Keratinocyte (primary cell): ENCODE measurements around the gene CSNK2A2. TPM values are rescaled to one million over a fixed set of nuclear protein-coding genes. Genes with fewer than 3 reads are reported as not detected.

Experiments used
- DNase-seq: peaks from one replicate; pipeline ENCODE4 v3.0.0-alpha.2; 2011; ENCODE audit warnings: low read depth, missing footprints, low spot score
- FAIRE-seq: peaks from 2 replicates; lab custom pipeline; 2011; peaks lifted over from hg19 to GRCh38; lab: Jason Lieb, UNC
- H2AFZ ChIP-seq: 2 replicates; pipeline ENCODE4 v1.6.0; 2012; ENCODE audit warnings: low read length, control low read depth, inconsistent platforms; ENCODE audit not compliant: control insufficient read depth
- H3K27ac ChIP-seq: 2 replicates; pipeline ENCODE4 v1.5.1; 2011; ENCODE audit warnings: low read length; ENCODE audit not compliant: control insufficient read depth, insufficient read depth
- H3K27me3 ChIP-seq: 3 replicates; pipeline ENCODE4 v1.6.0; 2011; ENCODE audit warnings: low read length; ENCODE audit not compliant: control insufficient read depth, insufficient read depth; ENCODE audit errors: extremely low read depth
- H3K36me3 ChIP-seq, 2 experiments: 2 replicates in 1 of 2; 3 replicates in 1 of 2; pipeline ENCODE4 v1.5.1; 2011; ENCODE audit warnings: low read length in 2 of 2, mild to moderate bottlenecking in 1 of 2; ENCODE audit not compliant: control insufficient read depth in 2 of 2, insufficient read depth in 2 of 2; ENCODE audit errors: extremely low read depth in 1 of 2
- H3K4me1 ChIP-seq: 3 replicates; pipeline ENCODE4 v1.5.1; 2011; ENCODE audit warnings: low read length; ENCODE audit not compliant: control insufficient read depth, insufficient read depth; ENCODE audit errors: extremely low read depth
- H3K4me2 ChIP-seq: 3 replicates; pipeline ENCODE4 v1.6.0; 2011; ENCODE audit warnings: low read depth, low read length; ENCODE audit not compliant: control insufficient read depth, insufficient read depth; ENCODE audit errors: extremely low read depth
- H3K4me3 ChIP-seq, 3 experiments: fragments of 200-600 bp in 1 of 3; sonication (generic) in 1 of 3; 2 replicates in 2 of 3; 3 replicates in 1 of 3; pipeline ENCODE4 v1.5.1; 2011 to 2016; ENCODE audit warnings: low read length in 3 of 3, mild to moderate bottlenecking in 3 of 3, control low read depth in 2 of 3, inconsistent platforms in 1 of 3, low read depth in 1 of 3, mixed read lengths in 1 of 3, mixed run types in 1 of 3, moderate library complexity in 1 of 3; ENCODE audit not compliant: control insufficient read depth in 2 of 3, insufficient read depth in 2 of 3; ENCODE audit errors: extremely low read depth in 1 of 3
- H3K79me2 ChIP-seq: 2 replicates; pipeline ENCODE4 v1.6.0; 2012; ENCODE audit warnings: low read length; ENCODE audit not compliant: control insufficient read depth, insufficient read depth
- H3K9ac ChIP-seq: 3 replicates; pipeline ENCODE4 v1.6.0; 2011; ENCODE audit warnings: low read length; ENCODE audit not compliant: control insufficient read depth, insufficient read depth; ENCODE audit errors: extremely low read depth
- H3K9me1 ChIP-seq: 3 replicates; pipeline ENCODE4 v1.6.0; 2011; ENCODE audit warnings: low read length; ENCODE audit not compliant: control insufficient read depth, insufficient read depth; ENCODE audit errors: extremely low read depth
- H3K9me3 ChIP-seq: 2 replicates; pipeline ENCODE4 v1.5.1; 2012; ENCODE audit warnings: low read depth, low read length; ENCODE audit not compliant: control insufficient read depth
- H4K20me1 ChIP-seq: 3 replicates; pipeline ENCODE4 v1.6.0; 2011; ENCODE audit warnings: low read length; ENCODE audit not compliant: control insufficient read depth, insufficient read depth; ENCODE audit errors: extremely low read depth
- CTCF ChIP-seq, 3 experiments: IDR thresholded peaks in 1 of 3; conservative IDR thresholded peaks in 1 of 3; optimal IDR thresholded peaks in 1 of 3; 2 replicates in 2 of 3; 3 replicates in 1 of 3; pipeline versions ENCODE3 to v1.5.1; 2011; ENCODE audit warnings: low read length in 3 of 3, mild to moderate bottlenecking in 3 of 3, moderate library complexity in 2 of 3, control low read depth in 1 of 3, inconsistent platforms in 1 of 3; ENCODE audit not compliant: insufficient read depth in 2 of 3; ENCODE audit errors: extremely low read depth in 1 of 3
- EZH2 ChIP-seq: IDR thresholded peaks from one replicate; pipeline ENCODE4 v1.6.1; 2012; ENCODE audit warnings: inconsistent platforms, mild to moderate bottlenecking, low read length, moderate library complexity
- dilution Hi-C: fragments of 300-500 bp; cut with MboI; formaldehyde crosslinking; loops from one replicate; pipeline ENCODE4 v1.7.0; 2020; ENCODE audit warnings: low sequenced_read_pairs; ENCODE audit not compliant: extremely low pct_ligation_motif_present
- polyA plus RNA-seq, 5 experiments: library from polyadenylated mRNA; depleted of rRNA in 3 of 5; stranded (reverse) in 3 of 5; stranded (forward) in 1 of 5; unstranded in 1 of 5; fragments of >200 nt; gene quantifications; 1 replicate in 1 of 5; 2 replicates in 3 of 5; 3 replicates in 1 of 5; pipeline versions ENCODE4 v1.2.1 to v1.2.3, GENCODE V29; 2011 to 2012; ENCODE audit warnings: missing spikeins in 2 of 5, low read depth in 1 of 5, low replicate concordance in 1 of 5

The CSNK2A2 gene
- polyA plus RNA-seq, 1 donor (not counting 4 experiments of a cell fraction or from before 2014, with no cell fraction given): 49.6 TPM

GRCh38 chr16:58197314-58198012 is 443 bp downstream of the CSNK2A2 start:
- H3K4me1 ChIP-seq: peaks cover 13% of the 10 kb centered on the region
- TF ChIP-seq EZH2: no peak
- TF ChIP-seq CTCF (optimal IDR thresholded peaks at IDR 0.05 in 1 of 3, IDR thresholded peaks at IDR 0.05 in 1 of 3, conservative IDR thresholded peaks at IDR 0.05 in 1 of 3; ENCODE audit: extremely low read depth in 1 of 3, insufficient read depth in 2 of 3, low read length in 3 of 3): no peak

GRCh38 chr16:58196898-58197313 is 1.0 kb downstream of the CSNK2A2 start:
- DNase-seq (no peak), FAIRE-seq (no peak)
- peaks cover 9 to 25% of the 10 kb centered on the region in 2 experiments for H3K36me3 ChIP-seq
- H3K4me2 ChIP-seq: peak overlapping the region; percentile 89
- peak overlapping the region; percentile 69 to 91 (median 91) for H3K4me3 ChIP-seq
- H3K9ac ChIP-seq: peak overlapping the region; percentile 88
- dilution Hi-C loops: no loop called here
- TF ChIP-seq EZH2: no peak
- no peak for TF ChIP-seq CTCF (optimal IDR thresholded peaks at IDR 0.05 in 1 of 3, IDR thresholded peaks at IDR 0.05 in 1 of 3, conservative IDR thresholded peaks at IDR 0.05 in 1 of 3; ENCODE audit: extremely low read depth in 1 of 3, insufficient read depth in 2 of 3, low read length in 3 of 3)
- no peak overlapping the region for H2AFZ ChIP-seq
- no peaks in the 10 kb centered on the region for H3K9me3 ChIP-seq
- peaks cover 13% of the 10 kb centered on the region for H3K4me1 ChIP-seq
- H3K79me2 ChIP-seq: peaks cover 52% of the 10 kb centered on the region
- peak overlapping the region; percentile 65 for H3K27ac ChIP-seq
- no peaks in the 10 kb centered on the region for H3K9me1 ChIP-seq
- no peaks in the 10 kb centered on the region for H3K27me3 ChIP-seq
- H4K20me1 ChIP-seq: peaks cover 2% of the 10 kb centered on the region

More at GRCh38 chr16:58197314-58198012, 443 bp downstream of the CSNK2A2 start:
- dilution Hi-C loops: no loop called here
- H4K20me1 ChIP-seq: peaks cover 2% of the 10 kb centered on the region
- H3K9ac ChIP-seq: peak overlapping the region; percentile 88
- peaks cover 47% of the 10 kb centered on the region for H3K79me2 ChIP-seq
- H2AFZ ChIP-seq: no peak overlapping the region
- H3K4me3 ChIP-seq: peak overlapping the region; percentile 69 to 91 (median 91)
- peaks cover 9 to 23% of the 10 kb centered on the region in 2 experiments for H3K36me3 ChIP-seq
- peak overlapping the region; percentile 89 for H3K4me2 ChIP-seq
- FAIRE-seq (no peak), DNase-seq (no peak)
- peak overlapping the region; percentile 65 for H3K27ac ChIP-seq
- H3K9me1 ChIP-seq: no peaks in the 10 kb centered on the region
- H3K9me3 ChIP-seq: no peaks in the 10 kb centered on the region
- no peaks in the 10 kb centered on the region for H3K27me3 ChIP-seq
